Left lung (tissue), 10 donors: ENCODE results near the gene CCR9. TPM values are rescaled to one million over a fixed set of nuclear protein-coding genes. Genes with fewer than 3 reads are reported as not detected.

Experiments
- ATAC-seq: fragments of 200-7000 bp; cut with Tn5 transposase; one replicate; pipeline ENCODE4 v1.9.1; 2020; ENCODE audit warnings: moderate library complexity
- DNase-seq, 4 donors: peaks; one replicate each; pipeline ENCODE4 v3.0.0-alpha.2; 2013 to 2020
- H3K27ac ChIP-seq, 2 donors: fragments of 200-600 bp; sonication (generic) in 1 of 2; one replicate each; pipeline versions ENCODE4 v1.5.0 to v1.8.0; 2020 to 2021
- H3K27me3 ChIP-seq, 2 donors: fragments of 200-600 bp; sonication (generic) in 1 of 2; one replicate each; pipeline versions ENCODE4 v1.5.0 to v1.8.0; 2020 to 2021
- H3K36me3 ChIP-seq, 2 donors: fragments of 200-600 bp; sonication (generic) in 1 of 2; one replicate each; pipeline versions ENCODE4 v1.5.0 to v1.8.0; 2020 to 2021
- H3K4me1 ChIP-seq, 2 donors: fragments of 200-600 bp; one replicate each; pipeline ENCODE4 v1.8.0; 2021
- H3K4me3 ChIP-seq, 2 donors: fragments of 200-600 bp; sonication (generic) in 1 of 2; one replicate each; pipeline versions ENCODE4 v1.5.0 to v1.8.0; 2020 to 2021; ENCODE audit warnings: mild to moderate bottlenecking in 1 of 2
- H3K9me3 ChIP-seq, 2 donors: fragments of 200-600 bp; sonication (generic) in 1 of 2; one replicate each; pipeline versions ENCODE4 v1.5.0 to v1.8.0; 2020 to 2021
- intact Hi-C, 2 donors: fragments of 100-400 bp; cut with DNase I; formaldehyde crosslinking; loops; one replicate each; pipeline versions ENCODE4 v1.11.2 to v1.14.2; 2022
- polyA plus RNA-seq, 6 donors: library from polyadenylated mRNA; unstranded; fragments of 120-200 nt; gene quantifications; one replicate each; pipeline ENCODE4 v1.2.1, GENCODE V29; 2013; ENCODE audit not compliant: insufficient read length in 6 of 6
- total RNA-seq, 2 donors: library from RNA; stranded (reverse); fragmentation: NEBNext Ultra II Directional; extraction: Animal tissue kit (Norgen Biotek cat#: 25700); gene quantifications; one replicate each; pipeline ENCODE4 v1.2.1, GENCODE V29; 2021
- TF ChIP-seq, protein P1 (sequence below), 2 donors: fragments of 200-600 bp; sonication (generic) in 1 of 2; IDR thresholded peaks; one replicate each; pipeline versions ENCODE4 v1.5.0 to v1.8.0; 2021; ENCODE audit warnings: antibody characterized with exemption in 2 of 2
- donor health status: DM: no; HTN: yes; CAD: no.
- donor health status: DM: no; HTN: no; CAD: no.

Gene CCR9
- total and polyA plus RNA-seq, 8 donors: 0.11 to 0.32 (median 0.20) TPM; not detected in 4

DNA sequence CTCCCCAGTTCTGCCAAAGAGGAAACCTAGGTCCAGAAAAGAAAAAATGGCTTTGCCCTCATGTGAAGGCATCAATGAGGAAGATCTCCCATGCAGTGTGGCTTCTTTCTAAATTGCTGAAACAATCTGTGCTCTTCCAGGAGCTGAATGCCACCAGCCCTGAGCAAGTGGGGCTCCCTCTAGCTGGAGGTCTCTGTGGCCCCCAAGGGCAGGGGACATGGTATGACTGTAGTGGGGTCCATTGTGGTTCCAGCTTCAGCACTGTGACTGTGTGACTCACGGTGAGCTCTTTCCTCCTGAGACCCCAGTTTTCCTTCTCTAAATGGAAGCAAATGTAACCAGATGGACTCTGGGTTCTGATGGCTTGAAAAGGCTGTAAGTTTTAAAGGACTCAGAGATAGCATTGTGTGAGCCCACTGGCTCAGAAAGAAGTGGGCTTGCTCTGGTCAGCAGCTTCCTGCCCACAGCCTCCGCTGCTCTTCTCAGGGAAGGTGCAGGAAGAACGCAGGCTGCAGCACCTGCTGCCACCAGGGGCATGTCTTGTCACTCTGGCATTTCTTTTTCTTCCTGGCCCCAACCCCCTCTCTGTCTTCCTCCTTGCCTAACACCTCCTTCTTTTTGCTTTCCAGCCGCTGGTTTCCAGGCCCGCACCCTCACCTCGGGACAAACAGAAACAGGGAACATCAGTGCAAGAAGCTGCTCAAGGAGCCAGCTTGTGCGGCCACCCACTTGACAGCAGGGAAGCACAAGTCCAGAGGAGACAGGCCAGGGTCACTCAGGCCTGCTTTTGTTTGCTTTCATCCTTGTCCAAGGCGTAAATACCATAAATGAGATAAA, 51.1 kb downstream of the CCR9 start:
- Histone ChIP-seq H3K27ac (no peak overlapping the region), H3K4me3 (no peak overlapping the region), H3K36me3 (peaks cover 0 to 50% of the 10 kb centered on the region in 2 donors), H3K4me1 (peaks cover 0 to 14% of the 10 kb centered on the region in 2 donors), H3K9me3 (no peaks in the 10 kb centered on the region), H3K27me3 (no peaks in the 10 kb centered on the region)
- no peak for DNase-seq
- intact Hi-C loops: loop anchor here in 1 of 2 donors (2.0 to 10.0 kb wide), 2 partner anchors 141 to 497 kb away; no protein-coding TSS in a partner anchor
- TF ChIP-seq, protein P1, sequence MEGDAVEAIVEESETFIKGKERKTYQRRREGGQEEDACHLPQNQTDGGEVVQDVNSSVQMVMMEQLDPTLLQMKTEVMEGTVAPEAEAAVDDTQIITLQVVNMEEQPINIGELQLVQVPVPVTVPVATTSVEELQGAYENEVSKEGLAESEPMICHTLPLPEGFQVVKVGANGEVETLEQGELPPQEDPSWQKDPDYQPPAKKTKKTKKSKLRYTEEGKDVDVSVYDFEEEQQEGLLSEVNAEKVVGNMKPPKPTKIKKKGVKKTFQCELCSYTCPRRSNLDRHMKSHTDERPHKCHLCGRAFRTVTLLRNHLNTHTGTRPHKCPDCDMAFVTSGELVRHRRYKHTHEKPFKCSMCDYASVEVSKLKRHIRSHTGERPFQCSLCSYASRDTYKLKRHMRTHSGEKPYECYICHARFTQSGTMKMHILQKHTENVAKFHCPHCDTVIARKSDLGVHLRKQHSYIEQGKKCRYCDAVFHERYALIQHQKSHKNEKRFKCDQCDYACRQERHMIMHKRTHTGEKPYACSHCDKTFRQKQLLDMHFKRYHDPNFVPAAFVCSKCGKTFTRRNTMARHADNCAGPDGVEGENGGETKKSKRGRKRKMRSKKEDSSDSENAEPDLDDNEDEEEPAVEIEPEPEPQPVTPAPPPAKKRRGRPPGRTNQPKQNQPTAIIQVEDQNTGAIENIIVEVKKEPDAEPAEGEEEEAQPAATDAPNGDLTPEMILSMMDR (IDR thresholded peaks at IDR 0.05): no peak
- ATAC-seq: no peak

GRCh38 chr3:45938043-45938435, 51.7 kb downstream of the CCR9 start:
- no peaks in the 10 kb centered on the region for H3K27me3 ChIP-seq
- peaks cover 0 to 51% of the 10 kb centered on the region in 2 donors for H3K36me3 ChIP-seq
- H3K4me3 ChIP-seq: no peak overlapping the region
- DNase-seq (no peak), ATAC-seq (no peak)
- no peaks in the 10 kb centered on the region for H3K9me3 ChIP-seq
- peaks cover 0 to 17% of the 10 kb centered on the region in 2 donors for H3K4me1 ChIP-seq
- intact Hi-C loops: loop anchor here in 1 of 2 donors (2.0 to 10.0 kb wide), 2 partner anchors 141 to 497 kb away; no protein-coding TSS in a partner anchor
- TF ChIP-seq, protein P1 (IDR thresholded peaks at IDR 0.05): no peak
- no peak overlapping the region for H3K27ac ChIP-seq

- intact Hi-C loops: loop anchor here in 1 of 2 donors (2.0 to 10.0 kb wide), 2 partner anchors 140 to 496 kb away; no protein-coding TSS in a partner anchor
- peaks cover 0 to 45% of the 10 kb centered on the region in 2 donors for H3K36me3 ChIP-seq
- TF ChIP-seq, protein P1 (IDR thresholded peaks at IDR 0.05): peak; percentile 81 to 88
- H3K27ac ChIP-seq: no peak overlapping the region
- peaks cover 0 to 18% of the 10 kb centered on the region in 2 donors for H3K4me1 ChIP-seq
- H3K9me3 ChIP-seq: no peaks in the 10 kb centered on the region
- peak in 3 of 4 donors; percentile 82 to 92 (median 84) for DNase-seq
- no peaks in the 10 kb centered on the region for H3K27me3 ChIP-seq
- no peak overlapping the region for H3K4me3 ChIP-seq
- ATAC-seq: peak; percentile 95
These were observed 52.5 kb downstream of the CCR9 start for GRCh38 chr3:45938864-45939263.

- peaks cover 0 to 40% of the 10 kb centered on the region in 2 donors for H3K36me3 ChIP-seq
- H3K4me3 ChIP-seq: no peak overlapping the region
- ATAC-seq (peak; percentile 18), DNase-seq (no peak)
- H3K27me3 ChIP-seq: no peaks in the 10 kb centered on the region
- no peak overlapping the region for H3K27ac ChIP-seq
- H3K4me1 ChIP-seq: peaks cover 0 to 18% of the 10 kb centered on the region in 2 donors
- intact Hi-C loops: loop anchor here in 1 of 2 donors (2.0 to 10.0 kb wide), 2 partner anchors 139 to 495 kb away; no protein-coding TSS in a partner anchor
- no peaks in the 10 kb centered on the region for H3K9me3 ChIP-seq
- TF ChIP-seq, protein P1 (IDR thresholded peaks at IDR 0.05): no peak
These were observed 53.0 kb downstream of the CCR9 start for GRCh38 chr3:45939341-45939771.
